HG03159 (cell line): ENCODE data around the gene AMBP.

Source experiments
- ATAC-seq: cut with Tn5 transposase; IDR thresholded peaks from one replicate; pipeline ENCODE4 v1.9.1; 2021; ENCODE audit warnings: mild to moderate bottlenecking, moderate library complexity; ENCODE audit not compliant: unreplicated experiment

The AMBP gene

DNA sequence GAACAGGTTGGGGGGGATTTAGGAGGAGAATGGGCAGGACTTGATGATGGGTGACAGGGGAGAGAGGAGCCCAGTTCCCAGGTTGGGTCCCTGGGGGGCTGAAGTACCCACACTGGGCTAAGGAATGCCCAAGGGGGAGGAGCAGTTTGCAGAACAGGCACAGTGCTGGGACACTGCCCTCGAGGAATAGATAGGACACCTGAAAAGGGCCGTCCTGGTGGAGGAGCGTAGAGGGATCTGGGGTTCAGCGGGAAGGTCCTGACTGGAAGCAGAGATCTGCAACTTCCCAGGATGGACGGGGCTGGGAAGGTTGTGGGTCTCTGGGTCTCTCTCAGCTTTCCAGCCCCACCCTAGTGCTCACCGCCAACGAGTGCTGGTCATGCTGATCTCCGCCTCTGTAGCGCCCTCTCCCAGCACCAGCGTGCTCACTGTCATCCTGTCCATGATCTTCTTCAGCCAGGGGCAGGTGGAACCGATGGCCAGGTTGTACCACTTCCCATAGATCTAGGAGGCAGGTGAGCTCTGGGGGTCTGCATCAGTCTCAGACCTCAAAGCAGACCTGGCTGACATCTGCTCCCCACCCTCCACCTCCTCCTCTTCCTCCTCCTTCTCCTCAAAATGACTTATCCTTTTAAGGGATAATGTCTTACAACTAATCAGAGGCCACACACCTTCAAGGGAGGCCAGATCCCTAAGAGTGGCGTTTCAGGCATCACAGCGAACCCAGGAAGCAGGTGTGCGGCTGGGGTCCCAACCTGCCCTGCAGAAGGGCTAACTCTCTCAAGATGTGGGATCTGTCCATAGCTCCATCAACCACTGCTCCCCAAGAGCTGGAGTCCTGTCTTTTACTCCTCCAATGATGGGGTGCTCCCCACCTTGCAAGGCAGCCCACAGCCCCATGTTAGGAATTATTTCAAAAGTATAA lies 1.6 kb downstream of the AMBP start:
- ATAC-seq: no peak

DNA sequence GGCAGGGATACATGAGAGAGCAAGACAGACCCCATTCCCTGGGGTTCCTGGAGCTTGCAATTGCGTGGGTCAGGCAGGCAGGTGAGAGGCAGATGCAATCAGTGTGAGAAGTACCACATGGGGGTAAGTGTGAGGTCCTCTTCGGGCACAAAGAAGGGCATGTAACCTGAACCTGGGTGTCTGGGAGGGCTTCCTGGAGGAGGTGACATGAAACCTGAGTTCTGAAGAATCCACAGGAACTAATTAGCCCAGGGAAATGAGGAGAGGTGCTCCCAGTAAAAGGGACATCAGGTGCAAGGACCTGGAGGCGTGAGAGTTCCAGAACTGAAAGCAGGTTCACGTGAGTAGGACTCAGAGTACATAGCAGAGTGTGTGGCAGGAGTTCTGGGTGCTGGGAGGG lies 2.5 kb downstream of the AMBP start:
- no peak for ATAC-seq

DNA sequence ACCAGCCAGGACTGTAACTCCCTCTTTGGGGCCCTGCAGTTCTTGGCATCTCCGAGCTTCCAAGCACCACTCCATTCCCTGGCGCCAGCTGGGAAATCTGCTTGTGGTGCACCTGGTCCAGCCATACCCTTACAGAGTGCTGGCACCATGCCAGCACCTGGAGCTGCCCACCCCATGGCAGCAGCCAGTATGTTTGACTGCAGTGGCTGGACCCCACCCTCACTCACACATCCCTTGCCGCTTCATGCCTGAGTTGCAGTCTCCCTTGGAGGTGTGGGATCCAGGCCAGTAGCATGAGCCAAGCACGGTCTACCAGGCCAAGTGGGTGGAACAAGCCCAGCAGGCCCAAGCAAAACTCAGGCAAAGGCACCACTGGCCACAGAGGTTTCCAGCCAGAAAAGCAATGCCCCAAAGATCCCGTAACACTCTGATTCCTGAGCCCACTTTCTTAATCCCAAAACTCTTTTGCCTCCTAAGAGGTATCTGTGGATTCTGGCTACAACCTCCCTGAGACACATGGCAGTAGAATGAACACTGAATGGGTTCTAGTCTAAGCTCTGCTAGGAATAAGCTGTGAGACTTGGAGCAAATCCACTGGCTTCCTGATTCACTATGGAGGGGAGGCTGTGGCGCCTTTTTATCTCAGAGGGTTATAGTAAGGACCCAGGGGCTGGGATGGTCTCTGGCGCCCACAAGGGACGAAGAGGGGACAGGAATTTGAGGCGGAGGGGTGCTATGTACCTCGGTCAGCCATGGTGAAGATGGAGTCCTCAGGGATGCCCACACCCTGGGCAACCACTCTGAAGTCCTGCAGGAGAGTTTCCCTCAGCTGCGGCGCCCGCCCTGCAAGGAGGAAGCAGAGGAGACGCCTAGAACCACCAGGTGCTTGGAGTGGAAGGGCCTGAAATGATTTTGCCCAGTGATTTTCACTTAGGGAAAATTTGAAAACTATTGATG lies 5.6 kb downstream of the AMBP start:
- ATAC-seq: no peak

DNA sequence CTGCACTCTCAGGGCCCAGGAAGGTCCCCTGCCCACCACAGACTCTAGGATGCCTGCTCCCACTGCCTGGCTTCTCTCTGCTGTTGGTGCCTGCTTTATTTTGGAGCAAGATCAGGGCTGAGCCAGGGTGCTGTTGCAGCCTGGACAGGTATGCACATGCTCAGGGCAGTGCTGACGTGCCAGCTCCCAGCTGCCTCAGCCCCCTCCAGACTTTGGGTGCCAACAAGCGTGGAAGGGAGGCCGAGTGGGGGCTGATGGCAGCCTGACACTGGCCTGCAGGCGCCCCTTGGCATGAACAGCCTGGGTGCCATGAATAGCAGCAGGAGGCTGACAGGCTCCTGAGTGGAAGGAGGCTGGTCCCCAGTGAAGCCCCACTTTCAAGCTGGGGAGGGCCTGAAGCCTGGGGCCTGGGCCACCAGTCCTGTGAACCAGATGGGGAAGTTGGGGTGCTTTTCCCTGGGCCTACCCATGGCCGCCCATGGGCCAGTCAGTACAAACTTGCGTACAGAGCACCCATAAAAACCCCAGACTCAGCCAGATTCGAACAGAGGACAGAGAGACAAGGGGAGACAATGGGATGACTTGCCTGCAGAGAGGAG lies 6.8 kb downstream of the AMBP start:
- no peak for ATAC-seq

DNA sequence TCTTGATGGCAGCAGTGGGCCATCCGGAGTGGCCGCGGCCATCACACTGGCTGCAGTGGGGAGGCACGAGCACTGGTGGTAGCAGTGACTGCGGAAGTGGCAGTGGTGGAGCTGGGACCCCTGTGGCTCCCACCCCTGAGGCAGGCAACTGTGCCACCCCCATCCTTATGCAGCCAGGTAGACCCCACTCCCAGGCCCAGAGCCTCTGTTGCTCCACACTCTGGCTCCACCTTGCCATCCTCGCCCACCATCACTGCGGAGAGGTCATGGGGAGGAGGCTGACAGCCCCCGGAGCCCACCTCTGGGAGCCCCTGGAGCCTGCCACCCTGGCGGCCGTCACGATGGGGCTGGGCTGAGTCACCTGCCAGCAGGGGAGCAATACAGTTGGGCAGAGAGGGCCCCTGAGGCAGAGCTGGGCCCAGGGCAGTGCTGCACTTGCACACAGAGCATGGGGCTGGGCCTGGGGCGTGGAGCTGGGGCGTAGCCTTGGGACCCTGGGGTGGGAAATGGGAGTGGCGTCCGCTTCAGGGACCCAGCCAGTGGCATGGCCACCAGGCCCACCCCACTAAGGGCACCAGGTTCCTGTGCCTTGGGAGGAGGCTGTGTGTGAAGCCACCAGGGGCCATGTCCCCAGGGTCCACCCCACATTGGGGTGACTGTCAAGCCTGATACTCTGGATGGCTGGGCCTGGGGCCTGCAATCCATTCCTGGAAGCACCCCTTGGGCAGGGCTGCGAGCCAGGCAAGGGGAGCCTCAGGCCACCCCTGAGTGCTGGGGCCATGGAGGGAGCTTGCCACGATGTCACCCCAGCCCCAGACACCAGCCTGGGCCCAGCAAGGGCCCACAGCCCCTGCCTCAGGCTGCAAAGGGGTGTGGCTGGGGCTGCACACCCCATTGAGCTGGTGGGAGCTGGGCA lies 7.7 kb downstream of the AMBP start:
- ATAC-seq: no peak

DNA sequence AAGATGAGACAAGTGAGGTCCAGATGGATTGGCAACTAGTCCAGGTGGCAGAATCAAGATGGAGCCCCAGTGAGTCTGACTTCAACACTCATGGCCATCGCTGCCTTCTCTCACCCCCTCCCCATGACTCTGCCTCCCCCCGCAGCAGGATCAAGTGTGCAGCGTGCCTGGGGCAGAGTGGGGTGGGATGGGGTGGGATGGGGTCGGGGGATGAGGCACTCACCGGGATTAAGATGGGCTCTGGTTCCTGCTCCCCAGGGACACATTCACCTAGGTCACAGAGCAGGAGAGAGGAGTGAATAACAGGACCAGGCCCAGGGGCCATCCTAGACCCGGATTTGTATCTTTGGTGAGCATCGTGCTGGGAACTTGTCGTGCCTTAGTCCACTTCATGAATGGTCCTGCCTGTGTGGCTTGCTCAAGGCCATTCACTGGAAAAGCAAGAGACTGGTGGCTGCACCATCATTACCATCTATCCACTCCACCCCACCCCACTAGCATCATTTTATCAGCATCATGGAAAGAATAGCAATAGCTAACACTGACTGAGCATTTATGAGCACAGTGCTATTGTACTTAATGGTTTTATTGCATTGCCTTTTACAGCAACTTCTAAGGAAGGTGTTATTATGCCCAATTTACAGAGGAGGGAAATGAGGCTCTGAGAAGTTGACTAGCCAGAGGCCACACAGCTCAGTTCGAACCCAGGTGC lies 8.5 kb downstream of the AMBP start:
- ATAC-seq: no peak

DNA sequence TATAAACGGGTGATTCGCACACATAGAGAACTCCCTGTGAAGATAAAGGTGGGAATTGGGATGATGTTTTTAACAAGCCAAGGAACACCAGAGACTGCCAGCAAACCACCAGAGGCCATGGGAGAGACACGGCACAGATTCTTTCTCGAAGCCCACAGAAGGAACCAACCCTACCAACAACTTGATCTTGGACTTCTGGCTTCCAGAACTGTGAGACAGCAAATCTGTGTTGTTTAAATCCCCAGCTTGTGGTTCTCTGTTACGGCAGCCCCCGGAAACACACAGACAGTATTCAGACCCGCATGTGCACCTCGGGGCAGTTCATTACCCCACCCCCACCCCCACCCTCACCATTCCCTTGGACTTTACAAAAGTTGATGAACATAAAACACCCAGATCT lies 12.8 kb downstream of the AMBP start:
- ATAC-seq: no peak

DNA sequence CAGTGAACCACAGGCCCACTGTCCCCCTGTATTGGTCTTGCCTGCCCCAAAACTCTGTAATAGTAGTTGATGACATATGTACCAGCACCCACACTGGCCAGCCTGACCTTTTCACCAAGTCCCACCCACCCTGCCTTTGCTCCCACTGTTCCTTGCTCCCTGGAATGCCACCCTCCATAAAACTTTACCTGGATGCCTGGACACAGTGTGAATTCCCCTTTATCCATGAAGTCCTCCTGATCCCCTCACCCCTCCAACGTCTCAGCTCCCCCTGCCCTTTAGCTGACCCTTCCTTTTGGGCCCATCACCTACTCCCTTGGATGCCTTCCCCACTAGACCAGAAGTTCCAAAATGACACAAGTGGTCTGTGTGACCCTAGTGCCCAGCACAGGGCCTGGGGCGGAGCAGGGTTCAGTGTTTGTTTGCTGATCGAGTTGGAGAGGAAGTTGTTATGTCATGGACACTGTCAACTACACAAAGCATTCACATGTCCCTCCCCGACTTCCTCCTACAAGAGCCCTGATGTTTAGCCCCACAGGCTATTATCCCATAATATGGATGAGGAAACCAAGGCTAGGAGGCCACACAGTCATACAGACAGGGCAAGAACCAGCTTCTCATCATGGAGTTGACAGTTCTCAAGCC lies 16.1 kb downstream of the AMBP start:
- no peak for ATAC-seq

DNA sequence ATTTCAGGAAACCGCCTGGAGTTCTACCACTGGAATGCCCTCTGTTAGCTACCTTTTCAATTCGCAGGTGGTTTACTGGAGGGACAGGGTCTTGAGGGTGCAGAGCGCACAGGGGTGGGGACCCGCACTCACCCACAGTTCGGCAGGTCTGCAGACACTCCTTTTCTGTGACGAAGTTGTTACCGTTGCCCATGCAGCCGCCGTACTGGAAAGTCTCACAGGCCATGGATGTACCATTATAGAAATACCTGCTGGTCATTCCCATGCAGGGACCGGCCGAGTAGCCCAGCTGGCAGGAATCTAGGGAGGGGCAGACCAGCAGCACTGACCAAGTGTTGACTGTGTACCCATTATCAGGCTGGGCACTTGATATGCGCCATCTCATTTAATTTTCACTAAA lies 16.8 kb downstream of the AMBP start:
- ATAC-seq: no peak

DNA sequence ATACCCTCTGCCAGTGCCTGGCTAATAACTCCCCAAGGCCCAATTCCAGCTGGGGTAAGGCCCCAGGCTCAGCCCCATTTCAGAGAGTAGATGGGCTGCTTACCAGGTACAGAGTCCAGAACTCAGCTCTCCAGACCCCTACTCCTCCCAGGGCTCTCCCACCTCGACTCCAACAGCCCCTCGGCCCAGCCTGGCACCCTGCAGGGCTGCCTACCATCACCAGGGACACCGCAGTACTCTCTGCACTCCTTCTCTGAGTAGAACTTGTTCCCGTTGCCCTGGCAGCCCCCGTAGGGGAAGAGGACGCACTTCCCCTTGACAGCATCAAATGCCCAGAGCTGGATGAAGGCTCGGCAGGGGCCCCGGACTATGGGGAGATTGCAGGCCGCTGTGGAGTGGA lies 17.4 kb downstream of the AMBP start:
- ATAC-seq: no peak

DNA sequence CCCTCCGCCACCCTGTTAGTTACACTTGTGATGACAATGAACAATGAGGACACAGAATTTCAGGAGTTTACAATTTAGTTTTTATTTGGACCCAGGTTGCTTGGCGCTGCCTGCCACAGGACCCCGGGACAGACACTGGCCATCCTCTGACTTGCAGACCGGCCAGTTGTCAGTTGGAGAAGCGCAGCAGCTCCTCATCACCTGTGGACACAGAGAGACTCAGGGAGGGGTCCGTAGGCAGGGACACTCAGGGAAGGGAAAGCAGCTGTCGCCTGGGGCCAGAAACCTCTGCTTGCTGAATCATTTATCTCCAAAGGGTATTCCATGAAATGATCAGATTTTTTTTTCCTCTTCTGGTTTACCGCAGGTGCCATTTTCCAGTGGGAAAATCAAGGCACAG lies 18.0 kb downstream of the AMBP start:
- no peak for ATAC-seq

DNA sequence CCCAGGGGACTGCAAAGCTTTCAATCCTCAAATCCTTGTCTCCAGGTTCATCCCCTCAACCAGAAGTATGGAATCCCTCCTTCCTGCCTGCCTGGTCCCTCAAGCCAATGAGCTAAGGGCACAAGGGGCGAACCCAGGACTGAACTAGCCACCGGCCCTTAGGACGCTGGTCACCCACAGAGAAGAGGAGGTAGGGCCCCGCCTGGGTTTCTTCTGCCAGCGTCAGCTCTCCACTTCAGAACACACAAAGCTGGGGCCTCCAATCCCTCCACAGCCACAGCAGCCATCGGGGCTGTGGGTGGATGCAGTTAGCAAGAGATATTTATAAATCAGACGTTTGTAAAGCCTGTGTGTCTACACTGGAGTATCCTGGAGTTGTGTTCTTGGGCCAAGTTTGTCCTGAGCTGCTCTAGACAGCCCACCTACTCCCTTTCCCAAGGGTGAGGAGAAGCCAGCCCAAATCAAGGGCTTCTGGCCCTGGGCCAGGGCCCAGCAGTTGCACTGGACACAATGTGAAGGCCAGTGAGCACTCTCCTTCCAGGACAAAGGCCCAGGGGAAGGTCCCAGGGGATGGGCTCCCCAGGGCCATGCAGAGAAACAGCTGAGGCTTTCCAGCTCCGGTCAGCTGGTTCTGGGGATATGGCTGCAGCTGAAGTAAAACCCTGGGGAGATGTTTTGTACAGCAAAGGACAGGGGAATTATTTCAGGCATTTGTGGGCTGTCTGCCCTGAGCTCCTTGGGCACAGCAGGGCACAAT lies 18.9 kb downstream of the AMBP start:
- ATAC-seq: no peak

DNA sequence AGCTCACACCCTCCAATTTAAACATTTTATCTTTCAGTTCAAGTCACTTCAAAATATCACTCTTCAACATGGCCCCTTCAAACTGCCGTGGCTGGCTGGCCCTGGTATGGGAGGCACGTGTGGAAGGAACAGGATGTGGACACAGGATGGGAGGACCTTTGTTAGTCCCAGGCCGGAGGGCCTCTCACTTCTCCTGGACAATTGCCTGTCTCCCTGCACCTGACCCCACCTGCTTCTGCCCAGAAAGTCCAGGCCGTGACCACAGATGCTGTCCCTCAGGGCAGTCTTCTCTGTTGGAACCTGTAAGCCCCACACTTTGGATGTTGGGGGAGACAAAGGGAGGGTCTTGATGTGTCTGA lies 19.4 kb downstream of the AMBP start:
- ATAC-seq: no peak

DNA sequence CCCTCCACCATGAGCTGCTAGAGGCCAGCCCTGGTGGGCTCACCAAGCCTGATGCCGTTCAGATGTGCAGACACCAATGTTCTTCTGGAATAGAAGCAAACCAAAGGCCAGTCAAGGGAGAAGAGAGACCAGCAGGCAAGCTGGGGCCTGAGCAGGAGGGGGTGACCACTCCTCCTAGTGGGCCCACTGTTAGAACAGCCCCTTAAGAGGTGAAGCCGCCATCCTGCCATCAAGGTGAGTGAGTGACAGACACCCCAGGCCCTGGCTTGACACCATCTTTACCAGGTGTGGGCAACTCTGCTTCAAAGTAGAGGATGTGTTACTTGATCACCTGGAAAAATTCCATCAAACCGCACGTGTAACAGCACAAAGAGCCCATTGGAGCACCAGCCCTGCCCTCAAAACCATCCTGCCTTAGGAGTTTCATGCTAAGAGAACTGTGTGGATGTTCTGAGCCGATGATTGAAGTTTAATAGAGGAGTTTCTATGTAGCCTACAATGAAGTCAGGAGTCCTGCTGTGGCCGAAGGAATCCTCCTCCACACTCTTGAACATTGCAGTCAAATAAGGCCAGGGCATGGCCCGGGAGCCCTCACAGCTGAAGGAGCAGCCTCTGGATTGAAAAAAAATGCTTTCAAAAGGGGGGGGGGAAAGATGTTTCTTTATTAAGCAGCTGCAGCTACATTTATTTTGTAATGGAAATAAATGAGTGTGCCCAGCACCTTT lies 20.8 kb downstream of the AMBP start:
- no peak for ATAC-seq

DNA sequence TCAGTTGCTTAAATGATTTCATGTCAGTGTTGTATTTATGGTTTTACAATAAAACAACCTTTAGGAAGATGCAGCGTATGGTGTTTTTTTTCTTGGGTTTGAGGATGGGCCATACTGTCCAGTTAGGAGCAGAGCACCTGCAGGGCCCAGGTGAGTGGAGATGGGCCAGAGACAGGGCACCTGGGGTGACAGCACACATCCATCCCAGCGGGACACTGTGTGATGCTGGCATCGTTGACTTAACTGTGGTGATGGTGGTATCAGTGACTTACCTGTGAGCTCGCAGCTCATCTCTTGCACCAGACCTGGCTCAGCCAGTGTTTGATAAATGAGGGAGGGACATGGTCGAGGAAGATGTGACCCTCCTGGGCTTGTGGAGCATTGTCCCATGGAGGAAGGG lies 21.6 kb downstream of the AMBP start:
- no peak for ATAC-seq

DNA sequence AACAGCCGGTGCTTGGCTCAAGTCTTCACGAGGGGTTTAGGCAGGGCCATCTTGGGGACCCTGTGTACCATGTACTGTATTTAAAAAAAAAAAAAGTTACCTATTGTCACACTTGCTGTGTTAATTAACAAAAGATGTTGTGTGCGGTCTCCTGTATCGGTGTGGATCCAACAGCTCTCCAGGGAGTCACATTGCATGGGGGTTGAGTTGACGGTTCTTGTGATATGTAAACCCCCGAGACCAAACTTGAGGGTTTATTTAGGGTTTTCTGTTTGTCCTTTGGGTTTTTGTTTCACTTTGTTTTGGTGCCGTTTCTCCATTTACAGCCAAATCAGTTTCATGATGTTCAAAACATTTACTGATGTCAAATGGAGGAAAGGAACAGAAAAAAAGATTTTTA lies 22.2 kb downstream of the AMBP start:
- ATAC-seq: no peak

DNA sequence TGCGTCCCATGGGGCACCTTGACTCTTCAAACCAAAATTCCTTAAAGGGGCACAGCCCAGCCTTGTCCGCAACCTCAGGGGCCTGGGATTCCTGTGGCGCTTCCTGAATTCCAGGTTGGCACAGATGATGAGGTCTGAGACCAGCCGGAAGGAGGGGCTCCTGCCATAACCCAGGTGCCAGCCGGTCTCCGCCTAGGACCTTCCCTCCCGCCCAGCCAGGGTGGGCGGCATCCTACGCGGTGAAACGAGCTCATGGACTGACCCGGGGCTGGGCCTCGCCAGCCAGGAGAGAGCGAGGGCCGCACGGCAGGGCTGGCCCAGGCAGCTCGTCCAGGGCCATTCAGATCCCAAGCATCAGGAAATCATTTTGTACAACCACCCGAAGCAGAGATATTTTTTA lies 23.0 kb downstream of the AMBP start:
- ATAC-seq: no peak

DNA sequence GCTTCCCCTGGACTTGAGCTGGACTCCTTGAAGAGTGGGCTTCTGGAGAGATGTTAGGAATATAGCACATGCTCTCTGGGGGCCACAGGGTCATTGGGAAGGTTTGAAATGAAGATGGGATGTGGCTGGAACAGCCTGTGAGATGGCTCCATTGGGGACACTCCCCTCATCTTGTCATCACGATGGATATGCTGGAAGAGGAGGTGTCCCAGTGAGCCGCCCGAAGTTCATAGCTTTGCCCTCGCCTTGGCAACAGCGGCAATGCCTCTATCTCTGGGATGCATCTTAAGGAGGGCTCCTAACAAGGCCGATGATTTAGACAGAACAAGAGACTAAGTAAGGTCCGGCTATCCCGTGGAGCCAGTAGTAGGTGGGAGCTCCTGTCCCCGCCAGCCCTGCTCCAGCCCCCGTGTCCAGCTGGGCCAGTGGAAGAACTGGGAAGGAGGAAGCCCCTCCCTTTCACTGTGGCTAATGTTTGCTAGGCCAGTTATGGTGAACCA lies 23.9 kb downstream of the AMBP start:
- no peak for ATAC-seq
